Bronchial epithelial cell (primary cell): ENCODE data around the gene THAP8. TPM values are rescaled to one million over a fixed set of nuclear protein-coding genes. Genes with fewer than 3 reads are reported as not detected.

ENCODE experiments used
- DNase-seq: peaks from one replicate; pipeline ENCODE4 v3.0.0-alpha.2; 2010; ENCODE audit warnings: low read depth
- FAIRE-seq: peaks from 2 replicates; lab custom pipeline; 2011; peaks lifted over from hg19 to GRCh38; lab: Jason Lieb, UNC
- H3K27me3 ChIP-seq: 2 replicates; pipeline ENCODE4 v1.5.1; 2011; ENCODE audit warnings: low read length; ENCODE audit not compliant: control insufficient read depth, insufficient read depth
- H3K36me3 ChIP-seq: 2 replicates; pipeline ENCODE4 v1.5.1; 2011; ENCODE audit warnings: low read length; ENCODE audit not compliant: control insufficient read depth, insufficient read depth
- H3K4me3 ChIP-seq: 2 replicates; pipeline ENCODE4 v1.5.1; 2011; ENCODE audit warnings: mild to moderate bottlenecking, low read depth, low read length, control low read depth
- CTCF ChIP-seq: IDR thresholded peaks from 2 replicates; pipeline ENCODE4 v1.5.1; 2011; ENCODE audit warnings: mild to moderate bottlenecking, moderate library complexity, low read length, control low read depth, inconsistent platforms; ENCODE audit not compliant: insufficient read depth, severe bottlenecking
- total RNA-seq: library from RNA; depleted of rRNA; stranded (reverse); fragments of >200 nt; gene quantifications from 2 replicates; pipeline ENCODE4 v1.2.1, GENCODE V29; 2014

The THAP8 gene
- total RNA-seq, 1 donor from 2014 or later = 2.1 TPM

DNA sequence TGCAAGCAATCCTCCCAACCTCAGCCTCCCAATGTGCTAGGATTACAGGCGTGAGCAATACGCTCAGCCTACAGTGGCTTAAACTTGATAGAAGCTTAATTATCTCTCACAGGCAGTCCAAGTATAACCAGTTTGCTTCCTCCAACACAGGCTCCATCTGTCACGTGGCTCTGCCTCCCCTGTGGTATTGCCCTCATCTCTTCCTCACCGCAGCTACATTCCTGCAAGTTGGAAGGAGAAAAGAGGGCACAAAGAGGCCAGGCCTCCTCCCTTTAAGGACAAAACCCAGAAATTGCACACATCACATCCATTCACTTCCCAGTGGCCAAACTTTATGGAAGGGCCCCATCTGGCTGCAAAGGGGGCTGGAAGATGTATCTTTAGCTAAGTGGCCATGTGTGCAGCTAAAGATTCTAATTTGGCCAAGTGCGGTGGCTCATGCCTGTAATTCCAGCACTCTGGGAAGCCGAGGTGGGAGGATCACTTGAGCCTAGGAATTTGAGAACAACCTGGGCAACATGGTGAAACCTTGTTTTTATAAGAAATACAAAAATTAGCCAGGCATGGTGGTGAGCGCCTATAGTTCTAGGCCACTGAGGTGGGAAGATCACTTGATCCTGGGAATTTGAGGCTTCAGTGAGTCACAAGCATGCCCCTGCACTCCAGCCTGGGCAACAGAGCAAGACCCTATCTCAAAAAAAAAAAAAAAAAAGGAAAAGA, 62.2 kb downstream of the THAP8 start:
- H3K27me3 ChIP-seq = peaks cover under 1% of the 10 kb centered on the region
- DNase-seq = no peak
- no peaks in the 10 kb centered on the region for H3K36me3 ChIP-seq
- TF ChIP-seq CTCF = no peak
- no peak for FAIRE-seq
- no peak overlapping the region for H3K4me3 ChIP-seq

DNA sequence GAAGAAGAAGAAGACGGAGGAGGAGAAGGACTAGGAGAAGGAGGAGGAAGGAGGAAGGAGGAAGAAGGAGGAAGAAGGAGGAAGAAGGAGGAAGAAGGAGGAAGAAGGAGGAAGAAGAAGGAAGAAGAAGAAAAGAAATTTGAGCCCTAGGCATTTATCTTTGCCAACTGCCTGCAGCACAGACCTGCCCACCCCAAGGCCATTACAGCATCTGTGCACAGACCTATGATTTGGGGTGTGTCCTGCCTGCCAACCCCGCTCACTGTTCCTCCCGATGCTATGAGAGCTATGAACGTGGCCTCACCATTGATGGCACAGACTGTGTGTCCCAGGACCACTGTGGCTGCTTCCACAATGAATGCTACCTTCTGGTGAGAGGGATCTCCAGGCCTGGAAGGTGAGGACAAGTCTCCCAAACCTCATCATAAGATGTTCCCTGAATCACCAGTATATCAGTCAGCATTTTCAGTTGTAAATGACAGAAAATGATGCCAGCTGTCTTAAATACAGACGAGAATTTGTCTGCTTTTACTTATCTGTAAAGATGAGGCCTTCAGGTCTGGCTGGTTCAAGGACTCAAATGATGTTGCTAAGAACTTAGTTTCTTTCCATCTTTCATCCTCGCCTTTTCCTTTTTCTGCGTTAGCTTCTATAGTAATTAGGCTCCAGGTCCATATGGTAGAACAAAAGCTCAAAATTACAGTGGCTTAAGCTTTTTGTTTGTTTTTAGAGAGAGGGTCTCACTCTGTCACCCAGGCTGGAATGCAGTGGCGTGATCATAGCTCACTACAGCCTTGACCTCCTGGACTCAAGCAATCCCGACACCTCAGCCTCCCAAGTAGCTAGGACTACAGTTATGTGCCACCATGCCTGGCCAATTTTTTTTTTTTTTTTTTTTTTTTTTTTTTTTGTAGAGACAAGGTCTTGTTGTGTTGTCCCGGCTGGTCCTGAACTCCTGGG, 63.0 kb downstream of the THAP8 start:
- Histone ChIP-seq H3K27me3 (peaks cover 3% of the 10 kb centered on the region), H3K4me3 (no peak overlapping the region), H3K36me3 (no peaks in the 10 kb centered on the region)
- DNase-seq = no peak
- FAIRE-seq = no peak
- no peak for TF ChIP-seq CTCF

DNA sequence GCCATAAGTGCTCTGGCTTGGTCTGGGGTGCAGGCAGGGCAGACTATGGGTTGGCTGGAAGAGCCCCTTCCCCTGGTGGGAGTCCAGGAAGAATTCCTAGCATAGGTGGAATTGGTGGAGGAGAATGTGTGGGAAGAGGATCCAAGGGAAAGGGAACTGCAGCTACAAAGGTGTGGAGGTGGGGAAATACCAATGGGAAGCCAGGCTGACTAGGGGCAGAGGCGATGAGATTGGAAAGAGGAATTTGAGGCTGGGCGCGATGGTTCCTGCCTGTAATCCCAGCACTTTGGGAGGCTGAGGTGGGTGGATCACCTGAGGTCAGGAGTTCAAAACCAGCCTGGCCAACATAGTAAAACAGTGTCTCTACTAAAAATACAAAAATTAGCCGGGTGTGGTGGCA, 63.9 kb downstream of the THAP8 start:
- TF ChIP-seq CTCF = no peak
- Histone ChIP-seq H3K4me3 (no peak overlapping the region), H3K36me3 (no peaks in the 10 kb centered on the region), H3K27me3 (peaks cover 3% of the 10 kb centered on the region)
- FAIRE-seq (no peak), DNase-seq (no peak)

GRCh38 chr19:35988824-35989223, 65.3 kb downstream of the THAP8 start:
- Histone ChIP-seq H3K4me3 (no peak overlapping the region), H3K36me3 (no peaks in the 10 kb centered on the region), H3K27me3 (peaks cover 3% of the 10 kb centered on the region)
- DNase-seq (no peak), FAIRE-seq (no peak)
- TF ChIP-seq CTCF = no peak

DNA sequence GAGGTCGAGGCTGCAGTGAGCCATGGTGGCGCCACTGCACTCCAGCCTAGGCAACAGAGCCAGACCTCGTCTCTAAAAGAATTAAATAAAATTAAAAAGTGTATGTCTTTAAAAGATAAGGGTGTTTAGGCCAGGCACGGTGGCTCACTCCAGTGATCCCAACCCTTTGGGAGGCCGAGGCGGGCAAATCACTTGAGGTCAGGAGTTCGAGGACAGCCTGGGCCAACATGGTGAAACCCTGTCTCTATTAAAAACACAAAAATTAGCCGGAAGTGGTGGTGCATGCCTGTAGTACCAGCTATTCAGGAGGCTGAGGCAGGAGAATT, 66.6 kb downstream of the THAP8 start:
- no peak for DNase-seq
- no peak for TF ChIP-seq CTCF
- no peak overlapping the region for H3K4me3 ChIP-seq
- no peaks in the 10 kb centered on the region for H3K36me3 ChIP-seq
- no peak for FAIRE-seq
- H3K27me3 ChIP-seq = peaks cover 3% of the 10 kb centered on the region
